Activated T-cell treated with anti-CD3 and anti-CD28 coated beads, Interleukin-2, amount 50 U/mL, for 1 hour (primary cell): Measurements from ENCODE around the gene NUP62.
"Not testable (repeated sequence)": the region's sequence is repeated elsewhere in the genome, so short reads cannot be mapped to it uniquely, and the experiment has no call there.

Experiments
- DNase-seq: peaks from one replicate; pipeline ENCODE4 v3.0.0-alpha.2; 2020

NUP62 gene

DNA sequence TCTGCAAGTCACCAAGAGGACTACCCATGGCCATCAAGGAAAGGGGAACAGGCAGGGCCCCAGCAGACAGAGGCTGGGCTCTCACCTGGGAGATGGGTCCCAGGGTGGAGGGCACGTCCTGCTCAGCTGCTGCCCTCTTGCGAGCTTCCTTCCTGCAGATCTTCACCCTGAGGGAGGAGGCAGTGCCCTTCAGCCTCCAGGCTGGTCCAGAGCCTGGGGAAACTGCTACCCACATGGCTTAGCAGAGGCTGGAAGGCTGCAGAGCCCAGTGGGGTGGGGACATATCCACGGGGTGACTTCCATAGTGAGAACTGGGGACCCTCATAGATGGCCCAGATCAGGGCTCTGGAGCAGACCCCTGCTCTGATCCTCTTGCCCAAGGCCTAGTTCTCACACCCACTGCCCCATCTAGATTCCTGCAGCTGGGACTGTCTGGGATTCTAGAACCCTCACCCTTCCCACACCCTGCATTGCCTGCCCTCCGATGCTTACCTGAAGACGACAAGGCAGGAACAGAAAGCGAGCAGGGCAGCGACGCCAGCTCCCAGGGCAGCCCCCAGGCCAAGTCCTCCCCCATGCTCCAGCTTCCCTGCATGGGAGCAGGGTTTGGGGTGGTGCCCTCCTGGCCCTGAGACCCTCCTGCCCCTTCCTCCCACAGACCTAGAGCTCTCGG is 22.6 kb upstream of the NUP62 start:
- DNase-seq = no peak

GRCh38 chr19:49950956-49951526 is 21.7 kb upstream of the NUP62 start:
- DNase-seq = no peak

DNA sequence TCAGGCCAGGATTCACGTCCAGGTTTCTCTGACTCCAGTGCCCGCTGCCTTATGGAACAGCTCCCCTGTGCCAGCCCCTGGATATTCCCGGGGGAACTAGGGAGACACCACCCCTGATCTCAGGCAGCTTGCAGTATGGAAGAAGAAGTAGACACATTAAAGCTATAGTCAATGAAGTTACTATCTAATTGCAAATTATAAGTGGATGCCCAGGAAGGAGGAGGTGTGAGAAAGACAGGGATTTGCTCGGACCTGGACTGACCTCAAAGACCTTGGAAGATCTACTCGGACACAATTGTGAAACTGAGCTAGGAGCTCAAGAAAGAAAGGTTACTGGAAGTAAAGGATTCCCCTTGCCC is 21.3 kb upstream of the NUP62 start:
- DNase-seq = no peak

DNA sequence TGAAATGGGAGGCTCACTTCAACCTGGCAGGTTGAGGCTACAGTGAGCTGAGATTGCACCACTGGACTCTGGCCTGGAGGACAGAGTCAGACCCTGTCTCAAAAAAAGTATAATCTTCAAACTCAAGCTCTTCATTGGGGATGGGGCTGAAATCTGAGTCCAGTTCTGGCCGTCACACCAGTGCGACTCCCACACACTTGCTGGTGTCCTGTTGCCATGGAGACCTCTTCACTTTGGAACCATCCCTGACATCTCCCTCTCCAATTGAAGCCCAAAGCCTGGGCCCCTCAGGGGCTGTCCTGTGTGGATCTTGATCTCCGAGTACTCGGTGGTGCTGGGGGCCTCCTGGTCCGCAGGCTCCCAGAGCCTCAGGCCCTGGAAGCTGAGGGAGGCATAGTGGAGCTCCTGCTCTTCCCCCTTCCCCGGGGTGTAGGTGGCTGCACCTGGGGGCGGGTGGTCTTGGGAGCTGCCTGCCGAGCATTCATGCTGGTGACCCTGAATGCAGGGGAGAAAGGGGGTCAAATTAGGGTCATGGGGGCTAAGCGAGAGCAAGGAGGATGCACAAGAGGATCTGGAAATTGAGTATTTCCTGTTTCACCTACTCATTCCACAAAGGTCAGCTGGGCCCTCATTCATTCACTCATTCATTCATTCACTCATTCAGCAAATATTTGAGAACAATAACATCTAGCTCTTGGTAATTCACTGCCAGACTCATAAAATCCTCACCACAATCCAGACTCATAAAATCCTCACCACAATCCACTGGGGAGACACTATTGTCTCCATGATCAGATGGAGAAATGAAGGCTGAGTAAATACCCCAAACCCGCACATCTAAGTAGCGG is 20.7 kb upstream of the NUP62 start:
- DNase-seq = no peak

DNA sequence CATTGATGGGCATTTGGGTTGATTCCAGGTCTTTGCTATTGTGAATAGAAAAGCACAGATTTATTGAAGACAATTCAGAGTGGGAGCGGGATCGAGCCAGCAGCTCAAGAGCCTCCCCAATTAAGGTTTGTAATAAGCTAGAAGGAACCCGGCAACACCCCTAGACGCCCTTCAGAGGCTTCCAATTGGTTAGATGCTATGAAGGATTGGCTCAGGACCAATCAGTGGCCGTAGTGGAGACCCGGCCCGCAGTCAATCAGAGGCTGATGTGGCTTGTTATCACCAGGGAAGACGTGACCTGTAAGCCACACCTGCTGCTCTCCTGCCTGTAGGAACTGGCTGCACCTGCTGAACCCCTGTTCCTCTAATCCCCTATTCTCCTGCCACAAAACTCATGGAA is 17.1 kb upstream of the NUP62 start:
- DNase-seq = no peak

DNA sequence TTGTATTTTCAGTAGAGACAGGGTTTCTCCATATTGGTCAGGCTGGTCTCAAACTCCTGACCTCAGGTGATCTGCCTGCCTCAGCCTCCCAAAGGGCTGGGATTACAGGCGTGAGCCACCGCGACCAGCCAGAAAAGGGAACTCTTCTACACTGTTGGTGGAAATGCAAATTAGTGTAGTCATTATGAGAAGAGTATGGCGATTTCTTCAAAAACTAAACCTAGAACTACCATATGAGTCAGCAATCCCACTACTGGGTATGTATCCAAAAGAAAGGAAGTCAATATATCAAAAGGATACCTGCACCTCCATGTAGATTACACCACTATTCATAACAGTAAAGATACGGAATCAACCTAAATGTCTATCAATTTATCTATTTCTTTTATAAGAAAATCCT is 15.3 kb upstream of the NUP62 start:
- not testable (repeated sequence) for DNase-seq

- no peak for DNase-seq
Measured at GRCh38 chr19:49940482-49940791, 11.1 kb upstream of the NUP62 start.

DNA sequence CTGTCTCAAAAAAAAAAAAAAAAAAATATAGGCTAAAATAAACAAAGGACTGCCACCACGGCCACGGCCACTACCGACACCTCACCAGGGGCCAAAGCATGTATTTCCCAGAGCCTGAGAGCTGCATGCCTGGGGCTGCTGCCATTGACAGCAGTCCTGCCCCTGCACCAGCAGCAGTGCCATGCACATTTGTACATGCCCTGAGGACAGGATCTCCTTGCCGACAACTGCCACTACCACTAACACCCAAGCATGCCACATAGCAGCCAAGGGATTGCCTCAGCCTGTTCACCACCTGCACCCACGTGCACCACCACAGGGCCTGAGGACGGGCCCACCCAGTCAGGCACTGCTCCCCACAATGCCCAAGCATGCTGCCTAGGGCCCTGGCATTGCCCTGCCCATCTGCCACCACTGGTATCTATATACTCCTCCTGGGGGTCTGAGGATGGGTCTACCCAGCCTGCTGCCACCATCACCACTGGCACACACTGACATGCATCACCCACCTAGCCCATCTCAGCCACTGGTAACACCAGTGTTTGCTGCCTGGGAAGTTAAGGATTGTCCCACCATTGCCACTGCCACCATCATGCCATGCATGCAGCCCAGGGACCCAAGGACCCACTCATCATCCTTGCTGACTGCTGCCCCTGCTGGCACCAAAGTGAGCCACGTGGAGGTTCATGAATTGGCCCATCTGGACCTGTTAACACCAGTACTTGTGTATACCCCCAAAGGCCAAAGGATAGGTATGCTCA is 10.6 kb upstream of the NUP62 start:
- DNase-seq = no peak

DNA sequence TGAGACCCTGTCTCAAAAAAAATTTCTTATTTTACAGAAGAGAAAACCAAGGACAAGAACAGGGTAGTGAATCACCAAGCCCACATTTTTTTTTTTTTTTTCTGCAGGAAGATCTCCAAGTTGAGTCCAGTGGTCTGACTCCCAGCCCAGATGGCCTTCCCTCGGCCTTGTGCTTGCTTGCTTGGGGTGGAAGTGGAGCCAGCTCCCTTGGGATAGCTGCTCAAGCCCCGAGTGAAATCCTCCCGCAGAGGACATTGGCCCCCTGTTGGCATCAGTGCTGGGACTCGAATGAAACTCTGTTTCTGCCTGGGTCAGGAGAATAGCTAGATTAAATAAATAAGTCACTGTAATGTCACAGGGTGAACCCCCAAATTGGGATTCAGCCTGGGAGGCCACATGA is 9.4 kb upstream of the NUP62 start:
- no peak for DNase-seq

DNA sequence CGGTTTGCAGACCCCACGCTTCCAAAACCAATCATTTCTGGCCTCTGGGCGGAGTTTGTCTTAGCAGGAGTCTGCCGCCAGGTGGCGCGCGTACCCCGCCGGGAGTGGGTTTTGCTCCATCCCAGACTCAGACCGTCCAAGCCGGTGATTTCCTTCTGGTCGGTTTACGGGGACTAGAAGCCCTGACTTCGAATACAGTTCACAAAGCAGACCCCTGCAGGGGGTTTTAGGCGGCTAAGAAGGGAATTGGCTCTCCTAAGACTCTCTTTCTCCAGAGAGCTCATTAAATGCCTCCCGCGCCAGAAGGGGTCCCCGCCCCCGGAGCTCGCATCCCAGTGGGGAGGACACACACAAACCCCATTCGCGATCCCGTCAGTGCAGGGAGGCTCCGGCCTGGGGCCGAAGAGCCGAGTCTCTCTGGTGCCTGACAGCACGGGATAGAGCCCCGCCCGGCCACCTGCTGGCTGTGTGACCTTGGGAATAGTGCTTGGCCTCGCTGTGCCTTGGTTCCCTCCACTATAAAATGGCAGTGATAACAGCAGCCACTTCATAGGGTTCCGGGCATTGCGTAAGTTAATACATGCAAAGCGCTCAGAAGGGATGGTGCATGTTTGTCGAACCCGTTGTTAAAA is 8.6 kb upstream of the NUP62 start:
- DNase-seq = peak; percentile 82

GRCh38 chr19:49936549-49936948 is 7.2 kb upstream of the NUP62 start:
- DNase-seq = no peak

GRCh38 chr19:49933643-49934042 is 4.3 kb upstream of the NUP62 start:
- no peak for DNase-seq

- peak; percentile 32 for DNase-seq
Measured at GRCh38 chr19:49932731-49933131, 3.4 kb upstream of the NUP62 start.

DNA sequence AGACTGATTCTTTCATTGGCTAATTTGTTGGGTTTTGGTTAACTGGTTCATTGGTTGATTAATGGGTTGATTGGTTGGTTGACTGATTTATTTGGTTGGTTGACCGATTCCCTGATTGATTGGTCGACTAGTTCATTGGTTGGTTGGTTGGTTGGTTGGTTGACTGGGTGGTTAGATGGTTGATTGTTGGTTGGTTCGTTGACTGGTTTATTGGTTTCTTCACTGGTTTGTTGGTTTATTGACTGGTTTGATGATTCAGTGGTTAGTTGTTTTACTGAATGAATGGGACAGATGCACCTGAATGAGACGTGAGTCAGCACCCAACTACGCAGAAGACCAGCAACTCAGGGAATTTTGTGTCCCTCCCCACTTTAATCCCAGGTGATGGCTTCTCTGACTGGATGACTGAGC is 2.7 kb upstream of the NUP62 start:
- no peak for DNase-seq

GRCh38 chr19:49931293-49932040 is 2.2 kb upstream of the NUP62 start:
- no peak for DNase-seq

DNA sequence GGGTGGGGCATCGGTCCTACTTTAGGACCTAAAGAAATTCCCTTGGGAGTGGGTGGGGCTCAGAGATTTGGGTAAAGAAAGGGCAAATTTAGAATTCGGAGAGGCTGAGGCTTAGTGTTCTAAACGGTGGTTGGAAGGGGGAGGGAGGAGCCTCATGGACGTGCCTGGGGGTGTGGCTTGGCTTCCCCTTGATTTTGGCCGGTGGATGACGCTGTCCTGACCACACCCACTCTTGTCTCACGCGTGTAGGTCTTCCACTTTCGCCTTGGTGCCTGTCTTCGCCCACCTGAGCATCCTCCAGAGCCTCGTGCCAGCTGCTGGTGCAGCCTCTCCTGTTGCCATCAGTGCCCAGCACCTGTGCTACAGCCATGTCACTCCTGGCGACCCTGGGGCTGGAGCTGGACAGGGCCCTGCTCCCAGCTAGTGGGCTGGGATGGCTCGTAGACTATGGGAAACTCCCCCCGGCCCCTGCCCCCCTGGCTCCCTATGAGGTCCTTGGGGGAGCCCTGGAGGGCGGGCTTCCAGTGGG is 1.2 kb upstream of the NUP62 start:
- DNase-seq = no peak

- DNase-seq = peak; percentile 91
Measured at GRCh38 chr19:49929611-49930482, 543 bp upstream of the NUP62 start.

GRCh38 chr19:49927526-49928264 is 1.6 kb downstream of the NUP62 start:
- no peak for DNase-seq

DNA sequence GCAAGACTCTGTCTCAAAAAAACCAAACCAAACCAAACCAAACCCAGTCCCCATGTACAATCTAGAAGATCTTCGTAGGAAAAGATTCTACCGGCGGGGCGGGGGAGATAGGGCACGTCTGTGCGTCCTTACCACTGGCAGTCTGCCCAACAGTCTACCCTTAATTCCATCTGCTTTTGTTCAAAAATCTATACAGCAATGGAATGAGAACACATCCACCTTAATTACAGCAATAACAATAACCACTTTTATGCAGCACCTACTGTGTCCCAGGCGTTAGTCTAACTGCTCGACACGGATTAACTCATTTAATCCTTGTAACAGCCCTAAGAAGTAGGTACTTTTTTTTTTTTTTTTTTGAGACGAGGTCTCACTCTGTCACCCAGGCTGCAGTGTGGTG is 2.8 kb downstream of the NUP62 start:
- no peak for DNase-seq

DNA sequence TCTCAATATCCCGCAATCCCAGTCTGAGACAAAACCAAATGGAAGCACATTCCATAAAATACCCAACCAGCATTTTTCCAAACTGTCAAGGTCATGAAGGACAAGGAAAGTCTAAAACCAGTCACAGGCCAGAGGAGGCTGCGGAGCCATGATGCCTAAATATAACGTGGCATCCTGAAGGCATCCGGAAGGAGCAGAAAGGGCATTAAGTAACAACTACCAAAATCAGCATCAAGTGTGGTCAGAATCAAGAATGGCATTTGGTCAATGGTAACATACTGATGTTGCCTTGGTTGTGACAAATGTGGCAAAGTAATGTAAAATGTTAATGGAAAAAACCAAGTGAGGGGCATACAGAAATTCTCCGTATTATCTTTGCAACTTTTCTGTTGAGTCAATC is 3.8 kb downstream of the NUP62 start:
- no peak for DNase-seq

DNA sequence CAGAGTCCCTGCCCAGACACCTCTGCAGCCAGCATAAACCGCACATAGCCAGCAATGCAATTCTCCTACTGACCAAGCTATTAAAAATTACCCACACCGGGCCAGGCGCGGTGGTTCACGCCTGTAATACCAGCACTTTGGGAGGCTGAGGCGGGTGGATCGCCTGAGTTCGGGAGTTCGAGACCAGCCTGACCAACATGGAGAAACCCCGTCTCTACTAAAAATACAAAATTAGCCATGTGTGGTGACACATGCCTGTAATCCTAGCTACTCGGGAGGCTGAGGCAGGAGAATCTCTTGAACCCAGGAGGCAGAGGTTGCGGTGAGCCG is 4.5 kb downstream of the NUP62 start:
- not testable (repeated sequence) for DNase-seq
